HL-60 (cell line): ENCODE results near the gene BSN.

Experiments
- CTCF ChIP-seq: IDR thresholded peaks from one replicate; pipeline ENCODE4 v1.5.1; 2011; ENCODE audit warnings: low read length, control low read depth, inconsistent platforms; ENCODE audit not compliant: insufficient read depth
- GABPA ChIP-seq: IDR thresholded peaks from 2 replicates; pipeline ENCODE4 v1.6.1; 2012; ENCODE audit warnings: low read depth
- POLR2AphosphoS5 ChIP-seq: IDR thresholded peaks from 2 replicates; pipeline ENCODE4 v1.6.1; 2012; ENCODE audit warnings: low read depth
- REST ChIP-seq: IDR thresholded peaks from 2 replicates; pipeline ENCODE4 v1.6.1; 2012; ENCODE audit warnings: low read depth; ENCODE audit not compliant: insufficient replicate concordance

- TF ChIP-seq GABPA (no peak), CTCF (no peak), POLR2AphosphoS5 (no peak), REST (no peak)
Observed at GRCh38 chr3:49610666-49611280, 56.5 kb downstream of the BSN start.
